ENCODE data around the gene RHOT1. TPM values are rescaled to one million over a fixed set of nuclear protein-coding genes. Genes with fewer than 3 reads are reported as not detected.

Gene RHOT1
- total and polyA plus RNA-seq, 2 donors (not counting 3 experiments of a cell fraction or from before 2014, with no cell fraction given): 23.5 to 28.8 TPM

- H3K27ac ChIP-seq (ENCODE audit: insufficient read depth, low read depth, low read length): no peak overlapping the region
- no peak overlapping the region for H2AFZ ChIP-seq (ENCODE audit: low read depth, low read length)
- no peaks in the 10 kb centered on the region for H4K20me1 ChIP-seq (replicated peaks; ENCODE audit: control insufficient read depth, extremely low read depth, insufficient read depth, low read length)
- H3K27me3 ChIP-seq (ENCODE audit: control insufficient read depth in 2 of 2, insufficient read depth in 2 of 2, low read length in 2 of 2): no peaks in the 10 kb centered on the region
- no peak for FAIRE-seq
- dilution Hi-C loops (cut with MboI; ENCODE audit: extremely low pct_ligation_motif_present, low sequenced_read_pairs): no loop called here
- H3K9me1 ChIP-seq (replicated peaks; ENCODE audit: control insufficient read depth, extremely low read depth, insufficient read depth, low read length): no peaks in the 10 kb centered on the region
- H3K36me3 ChIP-seq (ENCODE audit: control insufficient read depth in 2 of 2, extremely low read depth in 1 of 2, insufficient read depth in 2 of 2, low read length in 2 of 2): no peaks in the 10 kb centered on the region
- no peak for TF ChIP-seq POLR2A (IDR thresholded peaks at IDR 0.05; ENCODE audit: low read depth, low read length)
- TF ChIP-seq JUN (IDR thresholded peaks at IDR 0.05; ENCODE audit: borderline replicate concordance, insufficient read depth, insufficient read length, low read depth): no peak
- no peak for TF ChIP-seq GATA2 (IDR thresholded peaks at IDR 0.05; ENCODE audit: insufficient read depth, insufficient read length, low read depth, low read length)
- TF ChIP-seq, protein P1, sequence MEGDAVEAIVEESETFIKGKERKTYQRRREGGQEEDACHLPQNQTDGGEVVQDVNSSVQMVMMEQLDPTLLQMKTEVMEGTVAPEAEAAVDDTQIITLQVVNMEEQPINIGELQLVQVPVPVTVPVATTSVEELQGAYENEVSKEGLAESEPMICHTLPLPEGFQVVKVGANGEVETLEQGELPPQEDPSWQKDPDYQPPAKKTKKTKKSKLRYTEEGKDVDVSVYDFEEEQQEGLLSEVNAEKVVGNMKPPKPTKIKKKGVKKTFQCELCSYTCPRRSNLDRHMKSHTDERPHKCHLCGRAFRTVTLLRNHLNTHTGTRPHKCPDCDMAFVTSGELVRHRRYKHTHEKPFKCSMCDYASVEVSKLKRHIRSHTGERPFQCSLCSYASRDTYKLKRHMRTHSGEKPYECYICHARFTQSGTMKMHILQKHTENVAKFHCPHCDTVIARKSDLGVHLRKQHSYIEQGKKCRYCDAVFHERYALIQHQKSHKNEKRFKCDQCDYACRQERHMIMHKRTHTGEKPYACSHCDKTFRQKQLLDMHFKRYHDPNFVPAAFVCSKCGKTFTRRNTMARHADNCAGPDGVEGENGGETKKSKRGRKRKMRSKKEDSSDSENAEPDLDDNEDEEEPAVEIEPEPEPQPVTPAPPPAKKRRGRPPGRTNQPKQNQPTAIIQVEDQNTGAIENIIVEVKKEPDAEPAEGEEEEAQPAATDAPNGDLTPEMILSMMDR (IDR thresholded peaks at IDR 0.05; ENCODE audit: extremely low read depth in 1 of 2, insufficient read depth in 1 of 2, low read depth in 1 of 2, low read length in 2 of 2): no peak
- TF ChIP-seq FOS (IDR thresholded peaks at IDR 0.05; ENCODE audit: borderline replicate concordance, insufficient read depth, low read length): no peak
- TF ChIP-seq MAX (IDR thresholded peaks at IDR 0.05; ENCODE audit: insufficient read depth, insufficient read length): no peak
- no peak for TF ChIP-seq MYC (IDR thresholded peaks at IDR 0.05; ENCODE audit: low read depth, low read length)
- TF ChIP-seq EZH2 (IDR thresholded peaks at IDR 0.05; ENCODE audit: borderline replicate concordance, low read depth, low read length, severe bottlenecking): no peak
- H3K79me2 ChIP-seq (ENCODE audit: control insufficient read depth, insufficient read depth, low read length): no peaks in the 10 kb centered on the region
- no peak for DNase-seq (ENCODE audit: low read depth, low spot score)
- H3K4me3 ChIP-seq (replicated peaks in 1 of 3; ENCODE audit: insufficient read depth in 1 of 3, low read depth in 1 of 3, low read length in 3 of 3): no peak overlapping the region
- no peaks in the 10 kb centered on the region for H3K4me1 ChIP-seq (ENCODE audit: control insufficient read depth, extremely low read depth, insufficient read depth, low read length)
- BruUV-seq (replicated peaks): no TSS peak
- CTCF ChIA-PET: interaction anchor here (0.6 to 1.3 kb wide), 2 partner anchors 26 to 83 kb away, joined by 3 read pairs; no protein-coding TSS in a partner anchor
- POLR2A ChIA-PET: no interaction called here
- H3K4me2 ChIP-seq (ENCODE audit: insufficient read depth, low read length): no peak overlapping the region
- intact Hi-C loops (cut with micrococcal nuclease): no loop called here
- H3K9ac ChIP-seq (replicated peaks; ENCODE audit: extremely low read depth, insufficient read depth, low read length): no peak overlapping the region
- no peaks in the 10 kb centered on the region for H3K9me3 ChIP-seq (replicated peaks; ENCODE audit: control insufficient read depth, insufficient read depth, low read length)
Measured at GRCh38 chr17:32227910-32228309, 85.6 kb downstream of the RHOT1 start.

Measured in endothelial cell of umbilical vein (primary cell).